ENCODE measurements around the gene UBE2L3. TPM values are rescaled to one million over a fixed set of nuclear protein-coding genes. Genes with fewer than 3 reads are reported as not detected.

Gene UBE2L3
- total and polyA plus RNA-seq, 2 of the 8 experiments (the other 6 are each of a cell fraction or from before 2014, with no cell fraction given), result 63.5 to 90.0 TPM

- no peak for TF ChIP-seq RNF2 (IDR thresholded peaks at IDR 0.05; ENCODE audit: borderline replicate concordance, low read depth, low read length, missing control alignments, poor library complexity, severe bottlenecking)
- no peak for TF ChIP-seq TBP (IDR thresholded peaks at IDR 0.05; ENCODE audit: low read depth, low read length)
- no peak for TF ChIP-seq CEBPB (IDR thresholded peaks at IDR 0.05; ENCODE audit: low read depth, low read length)
Measured at GRCh38 chr22:21657360-21658032, 90.0 kb downstream of the UBE2L3 start (continued).
